ENCODE measurements around the gene PABPC1L2B.

GRCh38 chrX:73021361-73022092 is 18.8 kb downstream of the PABPC1L2B start:
- no peak for TF ChIP-seq CTCF (IDR thresholded peaks at IDR 0.05; ENCODE audit: low read length)
- TF ChIP-seq EZH2 (IDR thresholded peaks at IDR 0.05; ENCODE audit: borderline replicate concordance, low read length), result no peak
